Transverse colon (tissue), 3 donors: Measurements from ENCODE around the gene DOCK1.

Experiments
- EP300 ChIP-seq: sonication (generic); formaldehyde crosslinking; IDR thresholded peaks from one replicate; pipeline ENCODE4 v1.6.1; 2017; ENCODE audit warnings: antibody characterized with exemption, low read depth
- POLR2A ChIP-seq: fragments of 450-650 bp; IDR thresholded peaks from one replicate; pipeline ENCODE4 v1.6.1; 2016; ENCODE audit warnings: antibody characterized with exemption, mild to moderate bottlenecking, moderate library complexity
- TF ChIP-seq, protein P1 (sequence below), 5 experiments: fragments of 200-600 bp in 3 of 5; fragments of 450-650 bp in 2 of 5; sonication (generic) in 3 of 5; IDR thresholded peaks; 1 replicate in 2 of 5; 2 replicates in 3 of 5; pipeline ENCODE4 v1.5.1; 2016 to 2017; ENCODE audit warnings: antibody characterized with exemption in 5 of 5, inconsistent platforms in 3 of 5, mild to moderate bottlenecking in 2 of 5, moderate library complexity in 1 of 5

DNA sequence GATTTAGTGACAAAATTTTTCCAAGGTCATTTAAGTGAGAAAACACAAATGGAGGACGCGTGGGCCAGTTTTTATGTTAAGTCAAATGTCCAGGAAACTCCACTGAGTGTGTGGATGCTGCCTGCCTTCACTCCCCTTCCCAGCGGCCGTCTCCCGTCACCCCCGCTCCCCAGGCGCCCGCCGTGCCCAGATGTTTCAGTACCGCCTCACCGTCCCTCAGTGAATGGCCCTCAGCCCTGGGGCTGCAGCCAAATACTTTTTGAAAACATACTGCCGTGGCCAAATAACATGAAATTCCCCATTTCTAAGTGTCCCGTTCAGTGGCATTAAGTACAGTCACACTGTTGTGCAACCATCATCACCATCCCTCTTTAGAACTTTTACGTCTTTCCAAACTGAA is 159.2 kb downstream of the DOCK1 start:
- TF ChIP-seq, protein P1, sequence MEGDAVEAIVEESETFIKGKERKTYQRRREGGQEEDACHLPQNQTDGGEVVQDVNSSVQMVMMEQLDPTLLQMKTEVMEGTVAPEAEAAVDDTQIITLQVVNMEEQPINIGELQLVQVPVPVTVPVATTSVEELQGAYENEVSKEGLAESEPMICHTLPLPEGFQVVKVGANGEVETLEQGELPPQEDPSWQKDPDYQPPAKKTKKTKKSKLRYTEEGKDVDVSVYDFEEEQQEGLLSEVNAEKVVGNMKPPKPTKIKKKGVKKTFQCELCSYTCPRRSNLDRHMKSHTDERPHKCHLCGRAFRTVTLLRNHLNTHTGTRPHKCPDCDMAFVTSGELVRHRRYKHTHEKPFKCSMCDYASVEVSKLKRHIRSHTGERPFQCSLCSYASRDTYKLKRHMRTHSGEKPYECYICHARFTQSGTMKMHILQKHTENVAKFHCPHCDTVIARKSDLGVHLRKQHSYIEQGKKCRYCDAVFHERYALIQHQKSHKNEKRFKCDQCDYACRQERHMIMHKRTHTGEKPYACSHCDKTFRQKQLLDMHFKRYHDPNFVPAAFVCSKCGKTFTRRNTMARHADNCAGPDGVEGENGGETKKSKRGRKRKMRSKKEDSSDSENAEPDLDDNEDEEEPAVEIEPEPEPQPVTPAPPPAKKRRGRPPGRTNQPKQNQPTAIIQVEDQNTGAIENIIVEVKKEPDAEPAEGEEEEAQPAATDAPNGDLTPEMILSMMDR (IDR thresholded peaks at IDR 0.05), result no peak
- TF ChIP-seq POLR2A (no peak), EP300 (no peak)
